GM13977 (cell line): Measurements from ENCODE around the gene STRIT1.
"Not testable (repeated sequence)": the region's sequence is repeated elsewhere in the genome, so short reads cannot be mapped to it uniquely, and the experiment has no call there.

ENCODE experiments used
- DNase-seq: peaks from one replicate; pipeline ENCODE4 v3.0.0; 2012; ENCODE audit warnings: low spot score
- in situ Hi-C: fragments of 300-500 bp; cut with MboI; formaldehyde crosslinking; loops from one replicate; pipeline ENCODE4 v1.12.0; 2022; ENCODE audit warnings: low sequenced_read_pairs, low pct_unique_long_range_greater_than_20kb, mixed read lengths, inconsistent platforms; ENCODE audit not compliant: unreplicated experiment
- TF ChIP-seq, protein P1 (sequence below): IDR thresholded peaks from 2 replicates; pipeline ENCODE4 v1.5.1; 2012; ENCODE audit warnings: mild to moderate bottlenecking, control low read depth; ENCODE audit not compliant: insufficient read depth; ENCODE audit errors: extremely low read depth, missing control alignments

The STRIT1 gene

GRCh38 chr3:155282385-155283091 lies 10.9 kb downstream of the STRIT1 start:
- no peak for DNase-seq
- TF ChIP-seq, protein P1, sequence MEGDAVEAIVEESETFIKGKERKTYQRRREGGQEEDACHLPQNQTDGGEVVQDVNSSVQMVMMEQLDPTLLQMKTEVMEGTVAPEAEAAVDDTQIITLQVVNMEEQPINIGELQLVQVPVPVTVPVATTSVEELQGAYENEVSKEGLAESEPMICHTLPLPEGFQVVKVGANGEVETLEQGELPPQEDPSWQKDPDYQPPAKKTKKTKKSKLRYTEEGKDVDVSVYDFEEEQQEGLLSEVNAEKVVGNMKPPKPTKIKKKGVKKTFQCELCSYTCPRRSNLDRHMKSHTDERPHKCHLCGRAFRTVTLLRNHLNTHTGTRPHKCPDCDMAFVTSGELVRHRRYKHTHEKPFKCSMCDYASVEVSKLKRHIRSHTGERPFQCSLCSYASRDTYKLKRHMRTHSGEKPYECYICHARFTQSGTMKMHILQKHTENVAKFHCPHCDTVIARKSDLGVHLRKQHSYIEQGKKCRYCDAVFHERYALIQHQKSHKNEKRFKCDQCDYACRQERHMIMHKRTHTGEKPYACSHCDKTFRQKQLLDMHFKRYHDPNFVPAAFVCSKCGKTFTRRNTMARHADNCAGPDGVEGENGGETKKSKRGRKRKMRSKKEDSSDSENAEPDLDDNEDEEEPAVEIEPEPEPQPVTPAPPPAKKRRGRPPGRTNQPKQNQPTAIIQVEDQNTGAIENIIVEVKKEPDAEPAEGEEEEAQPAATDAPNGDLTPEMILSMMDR = no peak
- in situ Hi-C loops = no loop called here

DNA sequence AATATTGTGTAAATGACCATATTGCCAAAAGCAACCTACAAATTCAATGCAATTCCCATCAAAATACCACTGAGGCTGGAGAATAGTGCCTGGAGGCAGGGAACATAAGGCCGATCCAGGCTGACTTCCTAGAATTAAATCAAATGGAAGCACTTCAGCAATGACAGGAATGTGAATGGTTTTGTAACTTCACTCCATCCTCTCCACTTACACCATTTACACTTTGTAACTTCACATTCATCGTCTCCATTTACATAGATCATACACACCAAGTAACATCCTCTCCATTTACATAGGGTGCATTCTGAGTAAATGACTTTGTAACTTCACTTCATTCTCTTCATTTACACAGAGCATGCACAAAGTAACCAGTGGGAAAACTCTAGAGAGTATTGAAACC lies 11.6 kb downstream of the STRIT1 start:
- in situ Hi-C loops = no loop called here
- DNase-seq = no peak
- TF ChIP-seq, protein P1 = no peak

GRCh38 chr3:155276089-155276488 lies 17.4 kb downstream of the STRIT1 start:
- DNase-seq, in situ Hi-C loops: not testable (repeated sequence)

DNA sequence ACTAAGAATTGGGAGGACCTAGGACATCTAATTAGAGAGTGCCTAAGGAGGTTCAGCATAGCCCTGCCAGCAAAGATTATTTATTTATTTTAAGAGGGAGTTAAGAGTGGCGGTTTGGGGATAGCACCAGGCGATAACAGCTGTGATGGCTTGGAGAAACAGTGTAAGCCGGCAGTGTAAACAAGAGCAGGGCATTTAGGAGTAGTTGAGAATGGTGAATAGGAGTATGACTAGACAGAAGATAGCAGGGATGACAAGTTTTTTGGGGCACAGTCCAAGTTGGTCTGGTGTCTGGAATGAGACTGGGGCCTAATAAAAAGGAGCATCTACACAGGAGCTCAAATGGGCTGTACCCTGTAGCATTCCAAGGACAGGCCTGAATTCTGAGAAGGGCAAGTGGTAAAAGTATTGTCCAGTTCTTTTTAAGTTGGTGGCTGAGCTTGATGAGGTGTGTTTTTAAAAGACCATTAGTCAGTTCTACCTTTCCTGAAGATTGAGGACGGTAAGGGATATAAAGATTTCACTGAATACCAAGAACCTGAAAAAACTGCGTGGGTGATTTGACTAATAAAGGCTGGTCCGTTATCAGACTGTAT lies 18.2 kb downstream of the STRIT1 start:
- DNase-seq, in situ Hi-C loops: not testable (repeated sequence)

- DNase-seq, in situ Hi-C loops: not testable (repeated sequence)
Observed at GRCh38 chr3:155274435-155274834, 19.0 kb downstream of the STRIT1 start.

DNA sequence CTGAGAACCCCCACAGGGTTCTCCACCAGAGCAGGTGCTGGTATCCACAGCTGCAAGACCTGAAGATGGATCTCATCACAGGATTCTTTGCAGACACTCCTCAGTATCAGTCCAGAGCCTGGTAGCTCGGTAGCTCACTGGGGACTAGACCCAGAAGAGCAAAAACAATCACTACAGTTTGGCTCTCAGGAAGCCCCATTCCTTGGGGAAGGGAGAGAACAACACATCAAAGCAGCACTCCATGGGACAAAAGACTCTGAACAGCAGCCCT lies 22.2 kb downstream of the STRIT1 start:
- in situ Hi-C loops = no loop called here
- DNase-seq = no peak
- TF ChIP-seq, protein P1 = no peak

DNA sequence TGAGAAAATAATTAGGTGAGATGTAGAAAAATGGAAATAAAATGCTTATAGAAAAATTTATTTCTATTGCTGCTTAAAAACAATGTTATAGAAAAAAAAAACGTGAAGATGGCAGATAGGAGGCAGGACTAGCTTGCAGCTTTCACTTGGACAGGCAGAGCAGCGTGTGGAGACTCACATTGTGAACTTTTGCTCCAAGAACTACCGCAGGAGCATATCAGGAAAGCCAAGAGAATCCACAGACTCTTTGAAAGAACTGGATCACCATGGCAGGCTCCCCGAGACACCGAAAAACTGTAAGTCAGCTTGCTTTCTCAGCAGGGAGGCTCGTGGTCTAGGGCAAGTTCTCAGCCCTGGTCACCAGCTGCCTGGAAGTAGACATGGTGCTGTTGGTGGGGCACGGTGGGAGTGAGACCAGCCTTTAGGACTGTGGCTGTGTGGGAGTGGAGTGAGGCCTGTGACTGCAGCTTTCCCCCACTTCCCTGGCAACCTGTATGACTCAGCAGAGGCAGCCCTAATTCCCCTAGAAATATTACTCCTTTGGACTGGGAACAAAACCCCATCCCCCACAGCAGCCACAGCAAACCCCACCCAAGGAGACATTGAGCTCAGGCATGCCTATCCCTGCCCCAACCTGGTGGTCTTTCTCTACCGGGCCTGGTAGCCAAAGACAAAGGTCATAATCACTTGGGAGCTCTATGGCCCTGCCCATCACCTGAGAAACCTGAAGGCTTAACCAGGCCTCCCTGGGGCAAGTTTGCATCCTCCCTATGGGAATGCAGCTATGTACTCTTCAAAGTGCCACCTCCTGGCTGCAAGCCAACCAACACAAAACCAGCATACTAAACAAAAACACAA lies 22.8 kb downstream of the STRIT1 start:
- in situ Hi-C loops = no loop called here
- DNase-seq = no peak
- TF ChIP-seq, protein P1 = no peak

DNA sequence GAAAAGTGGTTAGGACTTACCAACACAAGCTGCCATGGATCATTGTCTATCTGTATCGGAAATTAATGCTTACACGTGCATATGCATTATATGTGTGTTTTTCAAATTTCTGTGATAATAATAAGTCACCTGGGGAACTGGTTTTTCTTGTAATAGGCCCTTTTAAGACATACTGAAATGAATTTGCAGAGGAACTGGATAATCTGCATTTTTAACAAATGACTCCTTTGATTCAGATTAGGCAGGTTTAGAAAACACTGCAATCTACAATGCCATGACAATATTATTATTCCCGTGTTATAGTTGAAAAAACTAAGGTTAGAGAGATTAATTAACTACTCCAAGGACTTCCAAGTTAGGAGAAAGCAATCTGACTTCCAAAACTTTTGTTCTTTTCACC lies 23.4 kb downstream of the STRIT1 start:
- in situ Hi-C loops = no loop called here
- no peak for DNase-seq
- TF ChIP-seq, protein P1 = no peak

DNA sequence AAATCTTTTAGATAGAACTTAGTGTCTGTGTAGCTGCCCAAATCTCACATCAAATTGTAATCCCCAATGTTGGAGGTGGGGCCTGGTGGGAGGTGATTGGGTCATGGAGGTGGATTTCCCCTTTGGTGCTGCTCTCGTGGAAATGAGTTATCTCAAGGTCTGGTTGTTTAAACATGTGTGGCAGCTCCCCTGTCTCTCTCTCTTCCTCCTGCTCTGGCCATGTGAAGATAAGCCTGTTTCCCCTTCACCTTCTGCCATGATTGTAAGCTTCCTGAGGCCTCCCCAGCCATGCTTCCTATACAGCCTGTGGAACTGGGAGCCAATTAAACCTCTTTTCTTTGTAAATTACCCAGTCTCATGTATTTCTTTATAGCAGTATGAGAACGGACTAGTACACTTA lies 30.6 kb downstream of the STRIT1 start:
- in situ Hi-C loops, DNase-seq: not testable (repeated sequence)
